ENCODE results near the gene SPOCK1.

DNA sequence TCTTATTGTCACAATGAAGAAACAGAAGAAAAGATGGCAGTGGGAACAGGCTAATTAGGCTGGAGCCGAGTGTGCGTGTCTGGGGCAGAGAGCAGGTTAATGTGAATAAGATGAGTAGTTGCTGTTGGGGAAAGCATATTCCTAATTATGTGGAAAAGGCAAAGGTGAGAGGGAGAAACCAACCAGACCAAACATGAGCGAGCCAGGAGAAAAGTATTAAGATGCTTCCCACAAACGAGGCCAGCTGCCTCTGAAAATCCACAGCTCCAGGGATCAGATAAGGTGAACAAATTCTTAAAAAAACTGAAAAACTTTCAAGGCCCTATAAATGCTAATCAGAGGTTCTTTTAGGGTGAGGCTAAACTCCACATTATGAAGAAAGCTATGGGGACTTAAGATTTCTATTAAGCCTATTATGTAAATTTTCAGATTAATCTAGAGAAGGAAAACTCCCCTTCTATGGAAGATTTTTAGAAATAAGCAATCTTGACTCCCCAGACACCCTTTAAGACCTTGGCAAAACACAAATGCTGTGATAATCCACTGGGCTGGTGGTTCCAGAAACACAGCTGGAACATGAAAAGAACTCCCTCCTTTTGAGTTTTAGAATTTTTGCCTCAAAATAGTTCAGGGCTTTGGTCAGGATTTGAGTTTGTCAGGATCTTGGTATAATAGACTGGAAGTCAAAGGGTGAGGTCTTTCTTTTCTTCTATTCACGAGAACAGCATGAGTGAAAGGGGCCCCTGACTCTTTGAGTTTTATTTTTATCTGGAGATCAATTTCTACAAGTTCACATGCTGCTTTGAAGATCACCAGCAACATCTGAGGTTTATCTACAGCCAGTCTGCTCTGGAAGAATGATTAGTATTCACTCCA, 238.1 kb downstream of the SPOCK1 start:
- TF ChIP-seq, protein P1, sequence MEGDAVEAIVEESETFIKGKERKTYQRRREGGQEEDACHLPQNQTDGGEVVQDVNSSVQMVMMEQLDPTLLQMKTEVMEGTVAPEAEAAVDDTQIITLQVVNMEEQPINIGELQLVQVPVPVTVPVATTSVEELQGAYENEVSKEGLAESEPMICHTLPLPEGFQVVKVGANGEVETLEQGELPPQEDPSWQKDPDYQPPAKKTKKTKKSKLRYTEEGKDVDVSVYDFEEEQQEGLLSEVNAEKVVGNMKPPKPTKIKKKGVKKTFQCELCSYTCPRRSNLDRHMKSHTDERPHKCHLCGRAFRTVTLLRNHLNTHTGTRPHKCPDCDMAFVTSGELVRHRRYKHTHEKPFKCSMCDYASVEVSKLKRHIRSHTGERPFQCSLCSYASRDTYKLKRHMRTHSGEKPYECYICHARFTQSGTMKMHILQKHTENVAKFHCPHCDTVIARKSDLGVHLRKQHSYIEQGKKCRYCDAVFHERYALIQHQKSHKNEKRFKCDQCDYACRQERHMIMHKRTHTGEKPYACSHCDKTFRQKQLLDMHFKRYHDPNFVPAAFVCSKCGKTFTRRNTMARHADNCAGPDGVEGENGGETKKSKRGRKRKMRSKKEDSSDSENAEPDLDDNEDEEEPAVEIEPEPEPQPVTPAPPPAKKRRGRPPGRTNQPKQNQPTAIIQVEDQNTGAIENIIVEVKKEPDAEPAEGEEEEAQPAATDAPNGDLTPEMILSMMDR (IDR thresholded peaks at IDR 0.05; ENCODE audit: insufficient read depth, low read length) = no peak
- TF ChIP-seq POLR2AphosphoS5 (IDR thresholded peaks at IDR 0.05; ENCODE audit: low read depth) (no peak), GABPA (IDR thresholded peaks at IDR 0.05; ENCODE audit: low read depth) (no peak), SPI1 (IDR thresholded peaks at IDR 0.05; ENCODE audit: borderline replicate concordance, low read depth) (no peak), REST (IDR thresholded peaks at IDR 0.05; ENCODE audit: insufficient replicate concordance, low read depth) (no peak)

Data from HL-60 (cell line).